Endothelial cell of umbilical vein (primary cell): ENCODE data around the gene NOLC1.

Experiments used
- CTCF ChIP-seq, 2 donors: IDR thresholded peaks; 1 replicate in 1 of 2; 2 replicates in 1 of 2; pipeline ENCODE4 v1.5.1; 2011; ENCODE audit warnings: low read length in 2 of 2, mild to moderate bottlenecking in 2 of 2, moderate library complexity in 2 of 2, control low read depth in 1 of 2, inconsistent platforms in 1 of 2, low read depth in 1 of 2; ENCODE audit not compliant: insufficient read depth in 1 of 2; ENCODE audit errors: extremely low read depth in 1 of 2
- EZH2 ChIP-seq: IDR thresholded peaks from 2 replicates; pipeline ENCODE4 v1.6.1; 2012; ENCODE audit warnings: borderline replicate concordance, low read depth, mild to moderate bottlenecking, moderate library complexity, low read length, inconsistent platforms; ENCODE audit not compliant: severe bottlenecking
- FOS ChIP-seq: IDR thresholded peaks from 2 replicates; pipeline ENCODE4 v1.6.1; 2011; ENCODE audit warnings: mild to moderate bottlenecking, low read length, moderate library complexity, borderline replicate concordance; ENCODE audit not compliant: insufficient read depth
- GATA2 ChIP-seq: IDR thresholded peaks from 2 replicates; pipeline ENCODE4 v1.7.0; 2011; ENCODE audit warnings: low read depth, mild to moderate bottlenecking, moderate library complexity, mixed read lengths, low read length; ENCODE audit not compliant: insufficient read length, insufficient read depth
- JUN ChIP-seq: IDR thresholded peaks from 2 replicates; pipeline ENCODE4 v1.6.1; 2011; ENCODE audit warnings: borderline replicate concordance, low read depth; ENCODE audit not compliant: insufficient read length, insufficient read depth
- MAX ChIP-seq: IDR thresholded peaks from 2 replicates; pipeline ENCODE4 v1.6.1; 2011; ENCODE audit not compliant: insufficient read depth, insufficient read length
- MYC ChIP-seq: IDR thresholded peaks from one replicate; pipeline ENCODE4 v1.6.1; 2011; ENCODE audit warnings: mild to moderate bottlenecking, low read depth, low read length
- POLR2A ChIP-seq: IDR thresholded peaks from 2 replicates; pipeline ENCODE4 v1.6.1; 2012; ENCODE audit warnings: low read depth, mild to moderate bottlenecking, control low read depth, low read length
- POLR2AphosphoS5 ChIP-seq: IDR thresholded peaks from 2 replicates; pipeline ENCODE4 v1.6.1; 2012; ENCODE audit warnings: low read depth, mild to moderate bottlenecking, control low read depth, low read length, moderate library complexity; ENCODE audit not compliant: insufficient read depth

GRCh38 chr10:102157224-102157623 is 5.0 kb downstream of the NOLC1 start:
- no peak for TF ChIP-seq POLR2A
- TF ChIP-seq JUN, result no peak
- TF ChIP-seq CTCF (IDR thresholded peaks at IDR 0.05; ENCODE audit: extremely low read depth in 1 of 2, insufficient read depth in 1 of 2, low read depth in 1 of 2, low read length in 2 of 2), result no peak
- TF ChIP-seq EZH2, result no peak
- TF ChIP-seq FOS, result no peak
- no peak for TF ChIP-seq POLR2AphosphoS5
- no peak for TF ChIP-seq GATA2
- TF ChIP-seq MYC, result no peak
- TF ChIP-seq MAX, result no peak
